HG02970 (cell line): ENCODE data around the gene RPN2.

ENCODE experiments used
- ATAC-seq: cut with Tn5 transposase; IDR thresholded peaks from one replicate; pipeline ENCODE4 v1.9.1; 2021; ENCODE audit warnings: mild to moderate bottlenecking, moderate library complexity, moderate number of reproducible peaks; ENCODE audit not compliant: unreplicated experiment, low FRiP score

Gene RPN2

DNA sequence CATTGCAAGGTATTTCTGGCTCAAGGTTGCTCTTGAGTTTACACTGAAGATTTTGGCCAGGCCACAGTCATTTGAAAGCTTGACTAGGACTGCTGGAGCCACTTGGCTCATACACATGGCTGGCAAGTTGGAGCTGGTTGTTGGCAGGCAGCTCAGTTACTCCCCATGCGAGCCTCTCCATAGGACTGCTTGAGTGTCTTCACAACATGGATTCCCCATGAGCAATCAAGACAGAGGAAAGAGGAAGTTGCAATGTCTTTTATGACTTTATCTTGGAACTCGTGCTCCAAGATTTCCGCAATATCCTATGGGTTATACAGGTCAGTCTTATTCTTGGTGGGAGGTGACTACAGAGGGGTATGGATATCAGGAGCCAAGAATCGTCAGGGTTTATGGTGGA is 109.0 kb downstream of the RPN2 start:
- no peak for ATAC-seq

GRCh38 chr20:37290158-37290810 is 111.2 kb downstream of the RPN2 start:
- ATAC-seq = no peak
